Heart left ventricle (tissue), 16 donors: ENCODE measurements around the gene PHACTR1. TPM values are rescaled to one million over a fixed set of nuclear protein-coding genes. Genes with fewer than 3 reads are reported as not detected.

Experiments used
- ATAC-seq, 4 donors: fragments of 200-7000 bp; cut with Tn5 transposase; one replicate each; pipeline ENCODE4 v1.9.1; 2020 to 2022; ENCODE audit warnings: moderate library complexity in 4 of 4, mild to moderate bottlenecking in 3 of 4, moderate number of reproducible peaks in 1 of 4
- DNase-seq, 5 donors: peaks; one replicate each; pipeline ENCODE4 v3.0.0-alpha.2; 2020
- H3K27ac ChIP-seq, 12 donors: fragments of 200-600 bp; sonication (generic) in 4 of 12; one replicate each; pipeline versions ENCODE4 v1.5.0 to v1.8.0; 2016 to 2022; ENCODE audit warnings: mild to moderate bottlenecking in 2 of 12
- H3K27me3 ChIP-seq, 9 donors: fragments of 200-600 bp; sonication (generic) in 2 of 9; one replicate each; pipeline versions ENCODE4 v1.5.1 to v1.8.0; 2016 to 2022; ENCODE audit warnings: mild to moderate bottlenecking in 3 of 9
- H3K36me3 ChIP-seq, 9 donors: fragments of 200-600 bp; sonication (generic) in 2 of 9; one replicate each; pipeline versions ENCODE4 v1.5.0 to v1.8.0; 2018 to 2022; ENCODE audit warnings: mild to moderate bottlenecking in 2 of 9
- H3K4me1 ChIP-seq, 12 donors: fragments of 200-600 bp; sonication (generic) in 4 of 12; one replicate each; pipeline versions ENCODE4 v1.5.0 to v1.8.0; 2016 to 2022; ENCODE audit warnings: mild to moderate bottlenecking in 3 of 12
- H3K4me3 ChIP-seq, 12 donors: fragments of 200-600 bp; sonication (generic) in 4 of 12; one replicate each; pipeline versions ENCODE4 v1.5.0 to v1.8.0; 2017 to 2022; ENCODE audit warnings: mild to moderate bottlenecking in 9 of 12, moderate library complexity in 4 of 12
- H3K9me3 ChIP-seq, 12 donors: fragments of 200-600 bp; sonication (generic) in 4 of 12; one replicate each; pipeline versions ENCODE4 v1.5.0 to v1.8.0; 2016 to 2022; ENCODE audit warnings: mild to moderate bottlenecking in 1 of 12
- CTCF ChIP-seq, 12 donors: fragments of 200-600 bp; sonication (generic) in 4 of 12; IDR thresholded peaks; one replicate each; pipeline versions ENCODE4 v1.5.0 to v1.8.0; 2018 to 2022; ENCODE audit warnings: antibody characterized with exemption in 12 of 12, mild to moderate bottlenecking in 5 of 12
- POLR2A ChIP-seq, 2 donors: fragments of 450-650 bp; IDR thresholded peaks; one replicate each; pipeline ENCODE4 v1.6.1; 2017; ENCODE audit warnings: antibody characterized with exemption in 2 of 2, mild to moderate bottlenecking in 2 of 2, moderate library complexity in 2 of 2
- WGBS, 4 donors: extraction: QIAGEN DNeasy Blood & Tissue Kit in 2 of 4; methylation state at CpG; one replicate each; pipeline versions ENCODE4 v1.1.5 to v1.1.7; 2013 to 2018; 5-methylcytosine and 5-hydroxymethylcytosine counted together
- intact Hi-C, 10 donors: fragments of 100-400 bp; cut with DNase I; formaldehyde crosslinking; loops; one replicate each; pipeline versions ENCODE4 v1.11.1 to v1.14.2; 2022
- polyA plus RNA-seq, 2 donors: library from polyadenylated mRNA; stranded (reverse); fragments of 200-250 nt; gene quantifications; one replicate each; pipeline ENCODE4 v1.2.3, GENCODE V29; 2013
- total RNA-seq, 9 donors: library from RNA; depleted of rRNA in 2 of 9; stranded (reverse); fragments of >200 nt in 2 of 9; fragmentation: NEBNext Ultra II Directional in 3 of 9; extraction: Animal tissue kit (Norgen Biotek cat#: 25700) in 3 of 9; gene quantifications; one replicate each; pipeline versions ENCODE4 v1.1.0 to v1.2.4, GENCODE V29; 2016 to 2023
- donor health status: ischemic (EF 13 %, LVEDD 7.1; RV severe dilation, severe dysfunction).
- donor health status: healthy with polysubstance abuse.
- donor health status: DM: no; HTN: yes; CAD: no.
- donor health status: DM: no; HTN: no; CAD: no.
- donor health status: ischemic (EF 25% LVEDD 6.9; RV normal size, moderate dysfunction).
- donor health status: ischemic (EF 25% LVEDD 5.7; RV mildly dilated, moderate dysfunction).
- donor health status: healthy.
- donor health status: DM: yes; HTN: yes; CAD: no.
- donor health status: ischemic (EF 35%, LVEDD 5.7; RV mildly dilated, moderate dysfunction).
- donor health status: nonischemic (EF 11% LVEDD 7.7; RV severe dilation, severe dysfunction).
- donor health status: DM: yes; HTN: yes; CAD: no.
- donor health status: PGD.
- donor health status: ischemic (EF 29% LVEDD 5.4; RV normal size, mild dysfunction).
- donor health status: nonischemic (EF 23%, LVEDD 6.1; RV moderate dilation, normal function).

The PHACTR1 gene
- total and polyA plus RNA-seq, 11 donors = 21.2 to 238 (median 87.4) TPM

GRCh38 chr6:13272131-13273046, 555.8 kb downstream of the PHACTR1 start:
- Histone ChIP-seq H3K27ac (peak overlapping the region in 1 of 12 donors; percentile 60), H3K9me3 (no peaks in the 10 kb centered on the region), H3K36me3 (peaks cover 0 to 26% (median 6%) of the 10 kb centered on the region in 9 donors), H3K4me1 (peaks cover 0 to 37% (median 3%) of the 10 kb centered on the region in 12 donors), H3K4me3 (peak overlapping the region in 3 of 12 donors; percentile 20 to 43 (median 26)), H3K27me3 (no peaks in the 10 kb centered on the region)
- ATAC-seq (peak in 2 of 4 donors; percentile 35 to 81), DNase-seq (peak in 4 of 5 donors; percentile 44 to 68 (median 52))
- WGBS, 4 donors = 85 to 91% (median 87%) methylated on average over 24 of the region's 24 CpGs
- intact Hi-C loops = no loop called here
- TF ChIP-seq CTCF (IDR thresholded peaks at IDR 0.05) (no peak), POLR2A (IDR thresholded peaks at IDR 0.05) (no peak)

GRCh38 chr6:13273202-13273930, 556.8 kb downstream of the PHACTR1 start:
- no peaks in the 10 kb centered on the region for H3K9me3 ChIP-seq
- H3K4me1 ChIP-seq = peaks cover 0 to 37% (median 3%) of the 10 kb centered on the region in 12 donors

GRCh38 chr6:13273931-13274706, 557.6 kb downstream of the PHACTR1 start:
- DNase-seq (peak in 2 of 5 donors; percentile 43 to 68), ATAC-seq (peak in 1 of 4 donors; percentile 19)
- Histone ChIP-seq H3K4me1 (peaks cover 0 to 37% (median under 1%) of the 10 kb centered on the region in 12 donors), H3K36me3 (peaks cover 0 to 39% (median 12%) of the 10 kb centered on the region in 9 donors), H3K9me3 (no peaks in the 10 kb centered on the region), H3K27ac (peak overlapping the region in 1 of 12 donors; percentile 60), H3K27me3 (no peaks in the 10 kb centered on the region), H3K4me3 (peak overlapping the region in 5 of 12 donors; percentile 5 to 43 (median 7))
- TF ChIP-seq POLR2A (IDR thresholded peaks at IDR 0.05) = no peak
- TF ChIP-seq CTCF (IDR thresholded peaks at IDR 0.05) = no peak
- 63 to 72% (median 71%) methylated on average over 21 of the region's 21 CpGs for WGBS, 4 donors
- intact Hi-C loops = no loop called here

More at GRCh38 chr6:13273202-13273930, 556.8 kb downstream of the PHACTR1 start:
- no peak for ATAC-seq
- no peaks in the 10 kb centered on the region for H3K27me3 ChIP-seq
- DNase-seq = no peak
- 69 to 77% (median 75%) methylated on average over 10 of the region's 10 CpGs for WGBS, 4 donors
- H3K27ac ChIP-seq = peak overlapping the region in 1 of 12 donors; percentile 60
- H3K4me3 ChIP-seq = peak overlapping the region in 5 of 12 donors; percentile 20 to 43 (median 21)
- H3K36me3 ChIP-seq = peaks cover 0 to 32% (median 12%) of the 10 kb centered on the region in 9 donors
- intact Hi-C loops = no loop called here
- TF ChIP-seq POLR2A (IDR thresholded peaks at IDR 0.05) (no peak), CTCF (IDR thresholded peaks at IDR 0.05) (no peak)
